Activated CD4-positive, alpha-beta T cell treated with anti-CD3 and anti-CD28 coated beads for 36 hours (primary cell): ENCODE results near the gene COL5A1. TPM values are rescaled to one million over a fixed set of nuclear protein-coding genes. Genes with fewer than 3 reads are reported as not detected.

Source experiments
- ATAC-seq: fragments of 200-7000 bp; cut with Tn5 transposase; one replicate; pipeline ENCODE4 v1.10.0; 2021; ENCODE audit warnings: mild to moderate bottlenecking, moderate library complexity
- CTCF ChIA-PET: fragments of 350-600 bp; sonication (Branson Sonifier 250); formaldehyde crosslinking; loops from one replicate; lab custom pipeline; 2021; ENCODE audit warnings: antibody characterized with exemption; lab: Charles Lee
- POLR2A ChIA-PET: fragments of 350-600 bp; sonication (Branson Sonifier 250); formaldehyde crosslinking; loops from one replicate; lab custom pipeline; 2021; ENCODE audit warnings: antibody characterized with exemption, inconsistent platforms; lab: Charles Lee
- DNase-seq: peaks from one replicate; pipeline ENCODE4 v3.0.0-alpha.2; 2020
- H3K27ac Mint-ChIP-seq: one replicate; pipeline ENCODE4 v1.8.0; 2021; ENCODE audit warnings: mixed read lengths
- H3K27me3 Mint-ChIP-seq: one replicate; pipeline ENCODE4 v1.8.0; 2021; ENCODE audit warnings: mixed read lengths
- H3K36me3 Mint-ChIP-seq: one replicate; pipeline ENCODE4 v1.8.0; 2021; ENCODE audit warnings: low read depth, mixed read lengths
- H3K4me1 Mint-ChIP-seq: one replicate; pipeline ENCODE4 v1.8.0; 2021; ENCODE audit warnings: mixed read lengths
- H3K4me3 Mint-ChIP-seq: one replicate; pipeline ENCODE4 v1.8.0; 2021; ENCODE audit warnings: mild to moderate bottlenecking, moderate library complexity, mixed read lengths
- H3K9me3 Mint-ChIP-seq: one replicate; pipeline ENCODE4 v1.8.0; 2021; ENCODE audit warnings: low read depth, mixed read lengths
- intact Hi-C, 2 experiments: fragments of 100-400 bp; cut with DNase I in 1 of 2; cut with micrococcal nuclease in 1 of 2; formaldehyde crosslinking; loops; one replicate each; pipeline versions ENCODE4 v1.14.2 to v1.15.1; 2022 to 2024; cut with DNase I, micrococcal nuclease
- total RNA-seq, 2 experiments: library from RNA; stranded (reverse); gene quantifications; one replicate each; pipeline ENCODE4 v1.2.3, GENCODE V29; 2021

COL5A1 gene
- total RNA-seq, 2 experiments from 2014 or later = 0.07 to 0.16 TPM

GRCh38 chr9:134716067-134716466, 74.5 kb downstream of the COL5A1 start:
- ATAC-seq (no peak), DNase-seq (no peak)
- Mint-ChIP-seq H3K27me3 (no peaks in the 10 kb centered on the region), H3K4me3 (no peak overlapping the region), H3K27ac (no peak overlapping the region), H3K36me3 (no peaks in the 10 kb centered on the region), H3K4me1 (no peaks in the 10 kb centered on the region), H3K9me3 (no peaks in the 10 kb centered on the region)
- ChIA-PET CTCF (no interaction called here), POLR2A (no interaction called here)
- intact Hi-C loops = no loop called here

GRCh38 chr9:134717056-134717455, 75.5 kb downstream of the COL5A1 start:
- POLR2A ChIA-PET = no interaction called here
- Mint-ChIP-seq H3K9me3 (no peaks in the 10 kb centered on the region), H3K36me3 (no peaks in the 10 kb centered on the region), H3K4me1 (no peaks in the 10 kb centered on the region), H3K27ac (no peak overlapping the region), H3K27me3 (no peaks in the 10 kb centered on the region), H3K4me3 (no peak overlapping the region)
- CTCF ChIA-PET = interaction anchor here (0.8 kb wide), 1 partner anchor 11 kb away, joined by 3 read pairs; no protein-coding TSS in a partner anchor
- intact Hi-C loops = no loop called here
- ATAC-seq = no peak
- no peak for DNase-seq

- H3K27me3 Mint-ChIP-seq = peaks cover 2% of the 10 kb centered on the region
- no peak for DNase-seq
- H3K9me3 Mint-ChIP-seq = no peaks in the 10 kb centered on the region
- ChIA-PET POLR2A (no interaction called here), CTCF (interaction anchor here (0.8 kb wide), 1 partner anchor 12 kb away, joined by 3 read pairs; no protein-coding TSS in a partner anchor)
- H3K4me3 Mint-ChIP-seq = no peak overlapping the region
- no peaks in the 10 kb centered on the region for H3K36me3 Mint-ChIP-seq
- no peak for ATAC-seq
- H3K27ac Mint-ChIP-seq = no peak overlapping the region
- no peaks in the 10 kb centered on the region for H3K4me1 Mint-ChIP-seq
- intact Hi-C loops = no loop called here
These were observed 76.5 kb downstream of the COL5A1 start for GRCh38 chr9:134717924-134718645.

- ChIA-PET POLR2A (no interaction called here), CTCF (no interaction called here)
- ATAC-seq (no peak), DNase-seq (no peak)
- no peak overlapping the region for H3K27ac Mint-ChIP-seq
- H3K4me1 Mint-ChIP-seq = no peaks in the 10 kb centered on the region
- peaks cover 2% of the 10 kb centered on the region for H3K27me3 Mint-ChIP-seq
- intact Hi-C loops = no loop called here
- no peak overlapping the region for H3K4me3 Mint-ChIP-seq
- no peaks in the 10 kb centered on the region for H3K36me3 Mint-ChIP-seq
- no peaks in the 10 kb centered on the region for H3K9me3 Mint-ChIP-seq
These were observed 77.7 kb downstream of the COL5A1 start for GRCh38 chr9:134719331-134719730.

DNA sequence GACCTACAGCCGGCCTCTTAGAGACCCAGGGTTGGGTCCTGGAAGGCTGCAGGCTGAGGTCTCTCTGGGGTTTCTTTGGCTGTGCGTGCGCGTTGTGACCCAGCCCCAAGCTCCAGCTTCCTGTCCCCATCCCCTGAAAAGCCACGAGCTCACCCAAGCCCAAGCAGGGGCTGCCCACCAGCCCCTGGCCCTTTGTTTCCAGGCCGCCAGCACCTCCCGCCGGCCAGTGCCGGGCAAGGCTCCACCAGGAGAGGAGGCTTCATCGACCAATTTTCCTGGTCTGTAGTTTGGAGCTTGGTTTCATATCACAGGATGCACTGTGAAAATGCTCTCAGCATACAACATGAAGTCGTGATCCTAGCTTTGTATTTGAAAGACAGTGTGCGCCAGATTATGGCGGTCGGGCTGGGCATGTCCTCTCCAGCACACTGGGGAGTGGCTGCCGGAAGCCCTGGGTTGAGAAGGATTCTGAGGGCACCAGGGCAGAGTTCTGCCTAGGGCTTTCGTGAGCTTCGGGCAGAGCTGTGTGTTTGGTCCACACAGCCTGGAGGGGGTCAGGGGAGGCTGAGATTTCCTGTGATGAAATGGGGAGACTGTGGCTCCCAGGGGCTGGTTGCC, 78.6 kb downstream of the COL5A1 start:
- H3K36me3 Mint-ChIP-seq = no peaks in the 10 kb centered on the region
- no peak overlapping the region for H3K4me3 Mint-ChIP-seq
- ChIA-PET POLR2A (no interaction called here), CTCF (no interaction called here)
- DNase-seq = no peak
- intact Hi-C loops = no loop called here
- peaks cover 3% of the 10 kb centered on the region for H3K27me3 Mint-ChIP-seq
- no peak for ATAC-seq
- H3K9me3 Mint-ChIP-seq = no peaks in the 10 kb centered on the region
- H3K4me1 Mint-ChIP-seq = peaks cover under 1% of the 10 kb centered on the region
- no peak overlapping the region for H3K27ac Mint-ChIP-seq

DNA sequence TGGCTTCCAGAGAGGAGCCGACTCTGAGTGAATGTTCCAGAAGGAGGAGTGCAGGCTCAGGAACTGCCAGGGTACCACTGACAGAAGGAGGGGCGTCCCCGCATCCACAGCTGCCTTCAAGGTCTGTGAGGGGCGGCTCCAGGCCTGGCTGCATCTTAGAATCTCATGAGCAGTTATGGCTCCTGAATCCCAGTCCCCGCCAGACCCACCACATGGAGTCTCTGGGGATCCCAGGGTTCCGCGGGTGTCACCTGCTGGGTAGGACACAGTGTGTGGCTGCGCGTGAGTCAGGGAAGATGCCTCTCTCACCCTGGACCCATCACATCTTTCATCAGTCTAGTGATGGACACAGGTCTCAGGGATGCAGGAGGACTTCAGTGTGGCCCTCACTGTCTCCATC, 79.2 kb downstream of the COL5A1 start:
- peaks cover 7% of the 10 kb centered on the region for H3K27me3 Mint-ChIP-seq
- H3K36me3 Mint-ChIP-seq = no peaks in the 10 kb centered on the region
- ATAC-seq (no peak), DNase-seq (no peak)
- H3K9me3 Mint-ChIP-seq = no peaks in the 10 kb centered on the region
- POLR2A ChIA-PET = no interaction called here
- H3K27ac Mint-ChIP-seq = no peak overlapping the region
- intact Hi-C loops = no loop called here
- peaks cover 6% of the 10 kb centered on the region for H3K4me1 Mint-ChIP-seq
- CTCF ChIA-PET = no interaction called here
- no peak overlapping the region for H3K4me3 Mint-ChIP-seq

DNA sequence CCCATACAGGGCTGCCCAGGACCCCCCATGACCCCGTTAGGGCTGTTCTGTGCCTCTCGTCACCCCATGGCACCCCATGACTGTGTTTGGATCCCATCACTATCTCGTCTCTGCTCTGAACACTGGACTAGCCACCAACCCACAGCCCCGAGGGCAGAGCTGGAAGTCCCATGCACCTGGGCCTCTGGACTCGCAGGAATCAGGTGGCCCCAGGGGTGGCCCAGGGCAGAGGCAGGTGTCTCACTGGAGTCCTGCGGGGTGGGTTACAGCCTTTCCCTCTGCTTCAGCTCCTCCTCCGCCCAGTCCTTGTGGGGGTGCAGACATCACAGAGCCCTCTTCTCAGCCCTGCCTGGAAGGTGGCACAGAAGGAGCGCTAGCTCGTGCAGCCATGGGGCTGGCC, 79.7 kb downstream of the COL5A1 start:
- ATAC-seq (no peak), DNase-seq (no peak)
- POLR2A ChIA-PET = no interaction called here
- Mint-ChIP-seq H3K36me3 (no peaks in the 10 kb centered on the region), H3K9me3 (no peaks in the 10 kb centered on the region), H3K4me1 (peaks cover 6% of the 10 kb centered on the region), H3K4me3 (no peak overlapping the region), H3K27ac (no peak overlapping the region), H3K27me3 (peaks cover 7% of the 10 kb centered on the region)
- CTCF ChIA-PET = no interaction called here
- intact Hi-C loops = no loop called here

DNA sequence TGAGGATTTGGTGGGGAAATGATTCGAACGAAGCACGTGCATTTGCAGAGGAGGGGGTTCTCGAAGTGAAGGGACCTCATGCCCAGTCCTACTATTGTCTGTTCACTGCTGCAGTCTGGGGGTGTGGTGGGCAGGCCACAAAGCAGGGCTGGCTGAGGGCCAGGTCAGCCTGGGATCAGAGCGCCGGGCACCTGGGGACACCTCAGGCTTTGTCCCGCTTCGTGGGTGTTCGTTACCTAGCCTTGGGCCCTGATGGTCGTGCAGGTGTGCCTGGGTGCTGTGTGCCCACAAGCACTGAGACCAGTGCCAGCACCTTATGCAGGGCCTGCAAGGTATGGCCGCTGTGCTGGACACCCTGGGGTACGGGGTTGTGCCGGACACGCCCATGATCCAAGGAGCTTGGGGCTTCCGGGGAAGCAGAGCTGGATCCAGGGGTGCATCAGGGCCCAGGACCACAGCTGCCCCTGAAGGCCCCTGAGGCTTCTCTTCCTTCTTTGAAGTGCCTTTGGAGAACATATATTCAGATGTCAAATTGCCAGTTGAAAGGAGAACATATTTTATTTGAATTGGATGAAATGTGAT, 80.6 kb downstream of the COL5A1 start:
- peaks cover 6% of the 10 kb centered on the region for H3K4me1 Mint-ChIP-seq
- no peaks in the 10 kb centered on the region for H3K9me3 Mint-ChIP-seq
- CTCF ChIA-PET = no interaction called here
- DNase-seq (no peak), ATAC-seq (no peak)
- H3K36me3 Mint-ChIP-seq = no peaks in the 10 kb centered on the region
- POLR2A ChIA-PET = no interaction called here
- H3K27ac Mint-ChIP-seq = no peak overlapping the region
- H3K27me3 Mint-ChIP-seq = peaks cover 7% of the 10 kb centered on the region
- intact Hi-C loops = no loop called here
- no peak overlapping the region for H3K4me3 Mint-ChIP-seq

DNA sequence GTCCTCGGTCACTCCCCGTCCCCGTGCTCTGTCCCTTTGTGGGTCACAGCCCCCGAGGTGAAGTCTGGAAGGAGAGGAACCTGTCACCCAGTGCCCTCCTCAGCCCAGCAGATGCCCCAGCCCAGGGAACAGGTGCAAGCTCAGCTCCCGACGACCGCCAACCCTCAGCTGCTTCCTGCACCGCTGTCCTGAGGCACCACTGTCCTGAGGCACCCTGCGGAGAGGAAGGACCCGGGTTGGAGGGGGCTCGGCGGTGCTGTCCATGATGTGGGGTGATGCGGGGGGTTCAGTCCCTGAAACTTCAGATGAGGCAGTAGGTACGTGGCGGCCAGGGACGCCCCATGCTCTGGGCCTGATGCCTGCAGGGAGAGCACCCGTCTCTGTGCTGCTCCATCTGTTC, 81.4 kb downstream of the COL5A1 start:
- H3K4me3 Mint-ChIP-seq = no peak overlapping the region
- no peaks in the 10 kb centered on the region for H3K9me3 Mint-ChIP-seq

GRCh38 chr9:134723491-134724190, 82.0 kb downstream of the COL5A1 start:
- no peak for DNase-seq
- H3K27me3 Mint-ChIP-seq = peaks cover 7% of the 10 kb centered on the region
- no peak overlapping the region for H3K27ac Mint-ChIP-seq
- ATAC-seq = no peak
- peaks cover 6% of the 10 kb centered on the region for H3K4me1 Mint-ChIP-seq
- no peaks in the 10 kb centered on the region for H3K36me3 Mint-ChIP-seq
- H3K4me3 Mint-ChIP-seq = no peak overlapping the region
- POLR2A ChIA-PET = no interaction called here
- no peaks in the 10 kb centered on the region for H3K9me3 Mint-ChIP-seq
- CTCF ChIA-PET = interaction anchor here (0.7 kb wide), 2 partner anchors 359 to 1699 kb away, joined by 3 read pairs; no protein-coding TSS in a partner anchor
- intact Hi-C loops = no loop called here

More for the DNA sequence above, 81.4 kb downstream of the COL5A1 start:
- H3K27me3 Mint-ChIP-seq = peaks cover 7% of the 10 kb centered on the region
- intact Hi-C loops = no loop called here
- H3K36me3 Mint-ChIP-seq = no peaks in the 10 kb centered on the region
- no peak for DNase-seq
- POLR2A ChIA-PET = no interaction called here
- peaks cover 6% of the 10 kb centered on the region for H3K4me1 Mint-ChIP-seq
- H3K27ac Mint-ChIP-seq = no peak overlapping the region
- CTCF ChIA-PET = interaction anchor here (0.7 kb wide), 1 partner anchor 1700 kb away, joined by 3 read pairs; no protein-coding TSS in a partner anchor
- no peak for ATAC-seq

DNA sequence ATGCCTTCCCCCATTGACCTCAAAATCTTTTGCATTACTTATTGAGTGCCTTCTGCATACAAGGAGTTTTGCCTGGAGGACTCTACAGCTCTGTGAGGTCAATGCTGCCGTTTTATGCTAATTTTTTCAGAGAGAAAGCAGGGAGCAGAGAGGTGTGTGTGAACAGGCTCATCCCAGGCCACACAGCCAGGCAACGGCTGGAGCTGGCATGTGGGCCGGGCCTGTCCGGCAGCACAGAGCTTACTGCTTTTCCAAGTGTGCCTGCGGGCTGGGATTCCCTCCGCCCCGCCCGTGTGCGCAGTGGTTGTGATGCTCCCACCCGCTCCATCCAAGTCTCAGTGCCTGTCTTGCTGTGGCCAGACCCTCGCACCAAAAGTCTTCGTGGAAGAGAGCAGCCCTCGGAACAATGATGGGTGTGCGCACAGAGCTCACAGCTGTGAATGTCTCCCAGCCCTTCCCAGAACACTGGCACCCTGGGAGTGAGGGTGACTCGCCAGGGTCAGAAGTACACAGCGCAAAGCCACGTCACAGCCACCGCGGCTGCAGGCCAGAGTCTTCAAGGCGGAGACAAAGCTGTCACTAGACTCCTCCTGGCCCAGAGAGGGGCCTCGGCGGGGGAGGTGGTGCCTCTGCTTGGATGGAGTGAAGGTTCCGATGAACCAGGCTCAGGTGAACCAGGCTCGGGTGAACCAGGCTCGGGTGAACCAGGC, 82.8 kb downstream of the COL5A1 start:
- Mint-ChIP-seq H3K27me3 (peaks cover 7% of the 10 kb centered on the region), H3K4me1 (peaks cover 6% of the 10 kb centered on the region), H3K36me3 (no peaks in the 10 kb centered on the region), H3K27ac (no peak overlapping the region), H3K9me3 (peaks cover 2% of the 10 kb centered on the region), H3K4me3 (no peak overlapping the region)
- no peak for ATAC-seq
- ChIA-PET CTCF (interaction anchor here (0.7 kb wide), 1 partner anchor 287 kb away, joined by 3 read pairs; no protein-coding TSS in a partner anchor), POLR2A (no interaction called here)
- DNase-seq = no peak
- intact Hi-C loops = no loop called here
